Mesenchymal stem cell (in vitro differentiated cells and primary cell): ENCODE data around the gene MAN1C1.

Source experiments
- DNase-seq: peaks from one replicate; pipeline ENCODE4 v3.0.0-alpha.2; 2013
- H2AFZ ChIP-seq: one replicate; pipeline ENCODE4 v1.6.1; 2013; ENCODE audit warnings: low read depth, mild to moderate bottlenecking, control low read depth, inconsistent platforms, low read length, moderate library complexity
- H2AK5ac ChIP-seq: 2 replicates; pipeline ENCODE4 v1.6.1; 2013; ENCODE audit warnings: low read length, moderate library complexity, mild to moderate bottlenecking, inconsistent platforms; ENCODE audit not compliant: severe bottlenecking
- H2BK120ac ChIP-seq: one replicate; pipeline ENCODE4 v1.6.1; 2013; ENCODE audit warnings: low read depth, mild to moderate bottlenecking, inconsistent platforms, low read length, moderate library complexity
- H2BK12ac ChIP-seq, 2 experiments: one replicate each; pipeline ENCODE4 v1.6.1; 2013; ENCODE audit warnings: inconsistent platforms in 2 of 2, low read length in 2 of 2, mild to moderate bottlenecking in 2 of 2, moderate library complexity in 2 of 2, control low read depth in 1 of 2
- H2BK15ac ChIP-seq: one replicate; pipeline ENCODE4 v1.6.1; 2013; ENCODE audit warnings: mild to moderate bottlenecking, low read depth, inconsistent platforms; ENCODE audit not compliant: poor library complexity, severe bottlenecking
- H2BK5ac ChIP-seq: 2 replicates; pipeline ENCODE4 v1.6.1; 2013; ENCODE audit warnings: low read depth, mild to moderate bottlenecking, low read length, control low read depth, inconsistent platforms; ENCODE audit not compliant: poor library complexity, severe bottlenecking
- H3K14ac ChIP-seq, 2 experiments: one replicate each; pipeline ENCODE4 v1.6.1; 2013; ENCODE audit warnings: inconsistent platforms in 2 of 2, low read length in 2 of 2, control low read depth in 1 of 2, mild to moderate bottlenecking in 1 of 2, moderate library complexity in 1 of 2
- H3K18ac ChIP-seq, 2 experiments: one replicate each; pipeline ENCODE4 v1.6.1; 2013; ENCODE audit warnings: inconsistent platforms in 2 of 2, low read length in 2 of 2, control low read depth in 1 of 2, low read depth in 1 of 2, mild to moderate bottlenecking in 1 of 2
- H3K23ac ChIP-seq, 2 experiments: one replicate each; pipeline ENCODE4 v1.6.1; 2013; ENCODE audit warnings: inconsistent platforms in 2 of 2, low read length in 2 of 2, mild to moderate bottlenecking in 2 of 2, moderate library complexity in 2 of 2, control low read depth in 1 of 2
- H3K27ac ChIP-seq: 2 replicates; pipeline ENCODE4 v1.5.1; 2013; ENCODE audit warnings: mild to moderate bottlenecking, moderate library complexity, low read length, control low read depth, inconsistent platforms; ENCODE audit not compliant: poor library complexity, severe bottlenecking
- H3K27me3 ChIP-seq, 2 experiments: 2 replicates each; pipeline versions ENCODE4 v1.6.1 to v1.7.0; 2013; ENCODE audit warnings: low read length in 2 of 2, mild to moderate bottlenecking in 2 of 2, moderate library complexity in 2 of 2, control low read depth in 1 of 2, inconsistent platforms in 1 of 2; ENCODE audit not compliant: control insufficient read depth in 1 of 2, insufficient read depth in 1 of 2
- H3K36me3 ChIP-seq, 2 experiments: 2 replicates each; pipeline versions ENCODE4 v1.6.1 to v1.7.0; 2013; ENCODE audit warnings: low read length in 2 of 2, control low read depth in 1 of 2, inconsistent platforms in 1 of 2, low read depth in 1 of 2, mild to moderate bottlenecking in 1 of 2; ENCODE audit not compliant: insufficient read depth in 2 of 2, control insufficient read depth in 1 of 2
- H3K4ac ChIP-seq, 2 experiments: one replicate each; pipeline ENCODE4 v1.6.1; 2013; ENCODE audit warnings: inconsistent platforms in 2 of 2, low read length in 2 of 2, mild to moderate bottlenecking in 2 of 2, moderate library complexity in 2 of 2, control low read depth in 1 of 2, low read depth in 1 of 2
- H3K4me1 ChIP-seq: 2 replicates; pipeline ENCODE4 v1.6.1; 2013; ENCODE audit warnings: low read depth, low read length, control low read depth; ENCODE audit not compliant: control insufficient read depth, insufficient read depth
- H3K4me2 ChIP-seq: 2 replicates; pipeline ENCODE4 v1.6.1; 2013; ENCODE audit warnings: low read length, mild to moderate bottlenecking, inconsistent platforms; ENCODE audit not compliant: poor library complexity, severe bottlenecking
- H3K4me3 ChIP-seq, 2 experiments: 2 replicates each; pipeline versions ENCODE4 v1.5.1 to v1.7.0; 2013; ENCODE audit warnings: low read length in 2 of 2, mild to moderate bottlenecking in 2 of 2, control low read depth in 1 of 2, low read depth in 1 of 2; ENCODE audit not compliant: insufficient read depth in 1 of 2
- H3K79me1 ChIP-seq: replicated peaks from 2 replicates; pipeline ENCODE4 v1.6.1; 2013; ENCODE audit warnings: mild to moderate bottlenecking, control low read depth, low read length, inconsistent platforms; ENCODE audit not compliant: poor library complexity, severe bottlenecking
- H3K9ac ChIP-seq: 2 replicates; pipeline ENCODE4 v1.7.0; 2013; ENCODE audit warnings: mild to moderate bottlenecking, low read length, moderate library complexity
- H3K9me3 ChIP-seq: 2 replicates; pipeline ENCODE4 v1.7.0; 2013; ENCODE audit warnings: mild to moderate bottlenecking, low read length; ENCODE audit not compliant: control insufficient read depth
- H4K8ac ChIP-seq: one replicate; pipeline ENCODE4 v1.6.1; 2013; ENCODE audit warnings: inconsistent platforms, mild to moderate bottlenecking, low read length, moderate library complexity
- H4K91ac ChIP-seq: one replicate; pipeline ENCODE4 v1.6.1; 2013; ENCODE audit warnings: mild to moderate bottlenecking, low read length, inconsistent platforms
- WGBS: methylation state at CpG from one replicate; pipeline ENCODE4 v1.1.7; 2013; ENCODE audit warnings: mixed read lengths; 5-methylcytosine and 5-hydroxymethylcytosine counted together

Gene MAN1C1

GRCh38 chr1:25679171-25679570 lies 62.6 kb downstream of the MAN1C1 start:
- Histone ChIP-seq H3K27ac (no peak overlapping the region), H2BK120ac (no peak overlapping the region), H3K4me3 (no peak overlapping the region), H2BK12ac (no peak overlapping the region), H3K36me3 (no peaks in the 10 kb centered on the region), H3K79me1 (no peaks in the 10 kb centered on the region), H3K27me3 (peaks cover 0 to 36% of the 10 kb centered on the region in 2 experiments), H2AK5ac (no peak overlapping the region), H3K14ac (no peak overlapping the region), H2AFZ (no peak overlapping the region), H3K9me3 (no peaks in the 10 kb centered on the region), H4K91ac (no peak overlapping the region), H3K4me2 (no peak overlapping the region), H2BK5ac (no peak overlapping the region), H3K18ac (no peak overlapping the region), H3K4ac (no peak overlapping the region), H2BK15ac (no peak overlapping the region), H3K4me1 (peaks cover 2% of the 10 kb centered on the region), H4K8ac (no peak overlapping the region), H3K9ac (no peak overlapping the region), H3K23ac (no peak overlapping the region)
- DNase-seq = no peak
- 73% methylated on average over 2 of the region's 2 CpGs for WGBS

- Histone ChIP-seq H2AFZ (no peak overlapping the region), H3K4ac (no peak overlapping the region), H3K4me2 (no peak overlapping the region), H2BK12ac (no peak overlapping the region), H3K36me3 (peaks cover 0 to 4% of the 10 kb centered on the region in 2 experiments), H2BK15ac (no peak overlapping the region), H3K79me1 (no peaks in the 10 kb centered on the region), H3K27me3 (peaks cover 0 to 45% of the 10 kb centered on the region in 2 experiments), H3K14ac (no peak overlapping the region), H4K8ac (no peak overlapping the region), H2AK5ac (no peak overlapping the region), H3K9me3 (no peaks in the 10 kb centered on the region), H3K27ac (no peak overlapping the region), H2BK5ac (no peak overlapping the region), H3K9ac (no peak overlapping the region), H3K4me3 (no peak overlapping the region), H2BK120ac (no peak overlapping the region), H3K4me1 (peaks cover 2% of the 10 kb centered on the region), H4K91ac (no peak overlapping the region), H3K18ac (no peak overlapping the region), H3K23ac (no peak overlapping the region)
- DNase-seq = no peak
- WGBS = 94% methylated on average over 4 of the region's 4 CpGs
Measured at GRCh38 chr1:25680701-25681100, 64.1 kb downstream of the MAN1C1 start.

GRCh38 chr1:25682059-25682601 lies 65.5 kb downstream of the MAN1C1 start:
- Histone ChIP-seq H3K4me2 (no peak overlapping the region), H3K4me3 (no peak overlapping the region), H3K4ac (no peak overlapping the region), H4K8ac (no peak overlapping the region), H3K4me1 (no peaks in the 10 kb centered on the region), H3K9ac (no peak overlapping the region), H3K79me1 (no peaks in the 10 kb centered on the region), H3K14ac (no peak overlapping the region), H2AFZ (no peak overlapping the region), H2BK5ac (no peak overlapping the region), H3K18ac (no peak overlapping the region), H3K27me3 (peaks cover 0 to 39% of the 10 kb centered on the region in 2 experiments), H3K9me3 (no peaks in the 10 kb centered on the region), H3K27ac (no peak overlapping the region), H3K23ac (no peak overlapping the region), H3K36me3 (peaks cover 0 to 4% of the 10 kb centered on the region in 2 experiments), H2BK12ac (no peak overlapping the region), H2BK120ac (no peak overlapping the region), H2BK15ac (no peak overlapping the region), H2AK5ac (no peak overlapping the region), H4K91ac (no peak overlapping the region)
- WGBS = 75% methylated on average over 5 of the region's 6 CpGs
- no peak for DNase-seq

- no peak for DNase-seq
- Histone ChIP-seq H3K4ac (no peak overlapping the region), H2AFZ (no peak overlapping the region), H2BK12ac (no peak overlapping the region), H2BK120ac (no peak overlapping the region), H4K91ac (no peak overlapping the region), H4K8ac (no peak overlapping the region), H3K4me1 (no peaks in the 10 kb centered on the region), H3K23ac (no peak overlapping the region), H3K79me1 (no peaks in the 10 kb centered on the region), H3K4me3 (no peak overlapping the region), H3K27ac (no peak overlapping the region), H3K27me3 (peaks cover 0 to 35% of the 10 kb centered on the region in 2 experiments), H3K14ac (no peak overlapping the region), H3K18ac (no peak overlapping the region), H2BK15ac (no peak overlapping the region), H3K4me2 (no peak overlapping the region), H2AK5ac (no peak overlapping the region), H3K9ac (no peak overlapping the region), H3K9me3 (no peaks in the 10 kb centered on the region), H3K36me3 (peaks cover 0 to 4% of the 10 kb centered on the region in 2 experiments), H2BK5ac (no peak overlapping the region)
- 87% methylated on average over 3 of the region's 4 CpGs for WGBS
Measured at GRCh38 chr1:25683177-25683576, 66.6 kb downstream of the MAN1C1 start.
